ENCODE results near the gene LHPP.

The LHPP gene

GRCh38 chr10:124658591-124659242 lies 197.1 kb downstream of the LHPP start:
- Histone ChIP-seq H3K79me2 (ENCODE audit: control insufficient read depth, low read length) (peaks cover 36% of the 10 kb centered on the region), H3K9me2 (replicated peaks; ENCODE audit: control insufficient read depth, low read length) (no peaks in the 10 kb centered on the region), H3F3A (ENCODE audit: control insufficient read depth, insufficient read depth) (no peaks in the 10 kb centered on the region; the same call in 1 of the 2 replicates), H3K9me3 (ENCODE audit: control insufficient read depth, insufficient read depth, low read length) (no peaks in the 10 kb centered on the region), H3K4me2 (ENCODE audit: low read length) (no peak overlapping the region), H4K20me1 (ENCODE audit: control insufficient read depth, insufficient read depth, low read depth, low read length) (peaks cover 10% of the 10 kb centered on the region), H3K27ac (ENCODE audit: low read depth, low read length) (no peak overlapping the region), H3K4me1 (ENCODE audit: control insufficient read depth, low read length) (no peaks in the 10 kb centered on the region), H3K27me3 (ENCODE audit: control insufficient read depth, low read length) (no peaks in the 10 kb centered on the region), H3K36me3 (ENCODE audit: control insufficient read depth, low read length) (peaks cover 7% of the 10 kb centered on the region; the same call in 1 of the 2 replicates), H3K4me3 (ENCODE audit: low read length) (no peak overlapping the region)
- no peak for TF ChIP-seq EZH2phosphoT487 (IDR thresholded peaks at IDR 0.05; ENCODE audit: borderline replicate concordance, low read length)
- TF ChIP-seq CTCF (IDR thresholded peaks at IDR 0.05; ENCODE audit: low read depth, low read length, poor library complexity, severe bottlenecking), result no peak

GRCh38 chr10:124659380-124659779 lies 197.8 kb downstream of the LHPP start:
- Histone ChIP-seq H3K27me3 (ENCODE audit: control insufficient read depth, low read length) (no peaks in the 10 kb centered on the region), H3K4me3 (ENCODE audit: low read length) (no peak overlapping the region), H3F3A (ENCODE audit: control insufficient read depth, insufficient read depth) (no peaks in the 10 kb centered on the region; the same call in 1 of the 2 replicates), H4K20me1 (ENCODE audit: control insufficient read depth, insufficient read depth, low read depth, low read length) (peaks cover 10% of the 10 kb centered on the region), H3K36me3 (ENCODE audit: control insufficient read depth, low read length) (peaks cover 11% of the 10 kb centered on the region), H3K4me1 (ENCODE audit: control insufficient read depth, low read length) (no peaks in the 10 kb centered on the region), H3K4me2 (ENCODE audit: low read length) (no peak overlapping the region), H3K9me2 (replicated peaks; ENCODE audit: control insufficient read depth, low read length) (no peaks in the 10 kb centered on the region), H3K9me3 (ENCODE audit: control insufficient read depth, insufficient read depth, low read length) (no peaks in the 10 kb centered on the region), H3K79me2 (ENCODE audit: control insufficient read depth, low read length) (peaks cover 38% of the 10 kb centered on the region), H3K27ac (ENCODE audit: low read depth, low read length) (no peak overlapping the region)
- TF ChIP-seq EZH2phosphoT487 (IDR thresholded peaks at IDR 0.05; ENCODE audit: borderline replicate concordance, low read length) (no peak), CTCF (IDR thresholded peaks at IDR 0.05; ENCODE audit: low read depth, low read length, poor library complexity, severe bottlenecking) (no peak)

- no peaks in the 10 kb centered on the region for H3K27me3 ChIP-seq (ENCODE audit: control insufficient read depth, low read length)
- H4K20me1 ChIP-seq (ENCODE audit: control insufficient read depth, insufficient read depth, low read depth, low read length), result peaks cover 10% of the 10 kb centered on the region
- no peaks in the 10 kb centered on the region for H3K9me3 ChIP-seq (ENCODE audit: control insufficient read depth, insufficient read depth, low read length)
- no peak for TF ChIP-seq EZH2phosphoT487 (IDR thresholded peaks at IDR 0.05; ENCODE audit: borderline replicate concordance, low read length)
- no peak for TF ChIP-seq CTCF (IDR thresholded peaks at IDR 0.05; ENCODE audit: low read depth, low read length, poor library complexity, severe bottlenecking)
- H3K4me3 ChIP-seq (ENCODE audit: low read length), result no peak overlapping the region
- H3K79me2 ChIP-seq (ENCODE audit: control insufficient read depth, low read length), result peaks cover 38% of the 10 kb centered on the region
- H3K4me1 ChIP-seq (ENCODE audit: control insufficient read depth, low read length), result no peaks in the 10 kb centered on the region
- no peaks in the 10 kb centered on the region; the same call in 1 of the 2 replicates for H3F3A ChIP-seq (ENCODE audit: control insufficient read depth, insufficient read depth)
- peaks cover 11% of the 10 kb centered on the region for H3K36me3 ChIP-seq (ENCODE audit: control insufficient read depth, low read length)
- no peak overlapping the region for H3K4me2 ChIP-seq (ENCODE audit: low read length)
- no peaks in the 10 kb centered on the region for H3K9me2 ChIP-seq (replicated peaks; ENCODE audit: control insufficient read depth, low read length)
- H3K27ac ChIP-seq (ENCODE audit: low read depth, low read length), result no peak overlapping the region
Measured at GRCh38 chr10:124660404-124661125, 198.9 kb downstream of the LHPP start.
